ENCODE measurements around the gene CDNF. TPM values are rescaled to one million over a fixed set of nuclear protein-coding genes. Genes with fewer than 3 reads are reported as not detected.
A peak's percentile ranks its signal among the peaks of the same experiment; 100 is the strongest.
"Not testable (repeated sequence)": the region's sequence is repeated elsewhere in the genome, so short reads cannot be mapped to it uniquely, and the experiment has no call there.

The CDNF gene
- total and polyA plus RNA-seq, 11 donors = 0.61 to 5.4 (median 2.8) TPM

DNA sequence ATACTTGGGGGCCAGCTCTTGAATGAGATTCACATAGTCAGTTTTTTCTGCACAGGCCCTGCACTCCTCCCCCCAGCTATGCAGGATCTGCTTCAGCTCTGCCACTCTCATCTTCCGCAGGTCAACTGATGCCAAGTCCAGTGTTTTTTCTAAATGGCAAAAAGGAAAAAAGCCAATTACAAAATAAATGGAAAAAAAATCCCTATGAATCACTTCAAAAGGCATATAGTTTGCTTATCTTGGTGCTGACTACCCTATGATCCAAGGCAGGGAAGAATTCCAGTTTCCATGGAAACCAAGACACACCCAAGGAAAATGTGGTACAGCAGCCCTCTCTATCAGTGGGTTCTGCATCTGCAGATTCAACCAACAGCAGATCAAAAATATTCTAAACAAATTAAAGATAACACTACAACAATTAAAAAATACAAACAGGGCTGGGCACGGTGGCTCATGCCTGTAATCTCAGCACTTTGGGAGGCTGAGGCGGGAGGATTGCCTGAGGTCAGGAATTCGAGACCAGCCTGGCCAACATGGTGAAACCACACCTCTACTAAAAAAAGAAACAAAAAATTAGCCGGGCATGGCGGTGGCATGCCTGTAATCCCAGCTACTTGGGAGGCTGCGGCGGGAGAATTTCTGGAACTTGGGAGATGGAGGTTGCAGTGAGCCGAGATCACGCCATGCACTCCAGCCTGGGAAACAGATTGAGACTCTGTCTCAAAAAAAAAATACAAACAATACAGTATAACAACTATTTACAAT lies 17.6 kb downstream of the CDNF start:
- 89 to 95% (median 92%) methylated on average over 10 of the region's 10 CpGs for WGBS, 4 donors
- no peaks in the 10 kb centered on the region for H3K27me3 ChIP-seq
- H3K27ac ChIP-seq = no peak overlapping the region
- peaks cover 0 to 9% (median 2%) of the 10 kb centered on the region in 12 donors for H3K4me1 ChIP-seq
- no peak overlapping the region for H3K4me3 ChIP-seq
- no peaks in the 10 kb centered on the region for H3K36me3 ChIP-seq
- no peaks in the 10 kb centered on the region for H3K9me3 ChIP-seq
- intact Hi-C loops (cut with DNase I) = loop anchor here in 9 of 10 donors (5.0 to 10.0 kb wide), 7 partner anchors 215 to 325 kb away; no protein-coding TSS in a partner anchor
- DNase-seq = no peak
- ATAC-seq = peak in 2 of 4 donors; percentile 41 to 55
- no peak for TF ChIP-seq POLR2A (IDR thresholded peaks at IDR 0.05)
- TF ChIP-seq, protein P1, sequence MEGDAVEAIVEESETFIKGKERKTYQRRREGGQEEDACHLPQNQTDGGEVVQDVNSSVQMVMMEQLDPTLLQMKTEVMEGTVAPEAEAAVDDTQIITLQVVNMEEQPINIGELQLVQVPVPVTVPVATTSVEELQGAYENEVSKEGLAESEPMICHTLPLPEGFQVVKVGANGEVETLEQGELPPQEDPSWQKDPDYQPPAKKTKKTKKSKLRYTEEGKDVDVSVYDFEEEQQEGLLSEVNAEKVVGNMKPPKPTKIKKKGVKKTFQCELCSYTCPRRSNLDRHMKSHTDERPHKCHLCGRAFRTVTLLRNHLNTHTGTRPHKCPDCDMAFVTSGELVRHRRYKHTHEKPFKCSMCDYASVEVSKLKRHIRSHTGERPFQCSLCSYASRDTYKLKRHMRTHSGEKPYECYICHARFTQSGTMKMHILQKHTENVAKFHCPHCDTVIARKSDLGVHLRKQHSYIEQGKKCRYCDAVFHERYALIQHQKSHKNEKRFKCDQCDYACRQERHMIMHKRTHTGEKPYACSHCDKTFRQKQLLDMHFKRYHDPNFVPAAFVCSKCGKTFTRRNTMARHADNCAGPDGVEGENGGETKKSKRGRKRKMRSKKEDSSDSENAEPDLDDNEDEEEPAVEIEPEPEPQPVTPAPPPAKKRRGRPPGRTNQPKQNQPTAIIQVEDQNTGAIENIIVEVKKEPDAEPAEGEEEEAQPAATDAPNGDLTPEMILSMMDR (IDR thresholded peaks at IDR 0.05) = no peak

- 89 to 99% (median 98%) methylated on average over 7 of the region's 7 CpGs for WGBS, 4 donors
- H3K9me3 ChIP-seq; H3K27ac ChIP-seq; DNase-seq; ATAC-seq; H3K27me3 ChIP-seq; H3K36me3 ChIP-seq; H3K4me3 ChIP-seq; intact Hi-C loops (cut with DNase I); H3K4me1 ChIP-seq: not testable (repeated sequence)
Observed at GRCh38 chr10:14816717-14817116, 21.1 kb downstream of the CDNF start.

GRCh38 chr10:14815681-14816080 lies 22.2 kb downstream of the CDNF start:
- WGBS, 4 donors = 89 to 96% (median 94%) methylated on average over 6 of the region's 6 CpGs
- ATAC-seq (no peak), DNase-seq (no peak)
- H3K4me3 ChIP-seq = no peak overlapping the region
- H3K36me3 ChIP-seq = no peaks in the 10 kb centered on the region
- no peaks in the 10 kb centered on the region for H3K27me3 ChIP-seq
- H3K27ac ChIP-seq = no peak overlapping the region
- TF ChIP-seq, protein P1 (IDR thresholded peaks at IDR 0.05) = no peak
- no peak for TF ChIP-seq POLR2A (IDR thresholded peaks at IDR 0.05)
- peaks cover 0 to 8% (median 0%) of the 10 kb centered on the region in 12 donors for H3K4me1 ChIP-seq
- no peaks in the 10 kb centered on the region for H3K9me3 ChIP-seq
- intact Hi-C loops (cut with DNase I) = no loop called here

DNA sequence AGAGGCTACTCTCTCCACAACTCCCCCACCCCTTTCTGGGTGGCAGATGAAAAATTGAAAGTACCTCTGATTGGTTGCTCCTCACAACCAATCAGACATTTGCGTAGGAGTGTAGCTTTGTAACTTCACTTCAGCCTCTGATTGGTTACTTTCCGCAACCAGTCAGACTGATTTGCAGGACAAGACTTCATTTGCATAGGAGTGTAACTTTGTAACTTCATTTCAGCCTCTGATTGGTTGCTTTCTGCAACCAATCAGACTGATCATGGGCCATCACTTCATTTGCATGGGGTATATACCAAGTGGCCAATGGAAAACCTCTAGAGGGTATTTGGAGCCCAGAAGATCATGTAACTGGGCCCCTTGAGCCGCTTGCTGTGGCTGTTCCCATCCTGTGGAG lies 25.6 kb downstream of the CDNF start:
- H3K36me3 ChIP-seq = no peaks in the 10 kb centered on the region
- H3K27ac ChIP-seq = no peak overlapping the region
- WGBS, 4 donors = 90 to 93% (median 92%) methylated on average over 3 of the region's 3 CpGs
- no peak for TF ChIP-seq POLR2A (IDR thresholded peaks at IDR 0.05)
- TF ChIP-seq, protein P1 (IDR thresholded peaks at IDR 0.05) = no peak
- no peaks in the 10 kb centered on the region for H3K27me3 ChIP-seq
- H3K4me1 ChIP-seq = peaks cover 0 to 8% (median 0%) of the 10 kb centered on the region in 12 donors
- intact Hi-C loops (cut with DNase I) = no loop called here
- DNase-seq (no peak), ATAC-seq (no peak)
- H3K4me3 ChIP-seq = no peak overlapping the region
- no peaks in the 10 kb centered on the region for H3K9me3 ChIP-seq

Measured in heart left ventricle (tissue), 16 donors.